MCF 10A (cell line): ENCODE data around the gene AGPAT4. TPM values are rescaled to one million over a fixed set of nuclear protein-coding genes. Genes with fewer than 3 reads are reported as not detected.

Experiments
- BruUV-seq: library from RNA; stranded (reverse); fragments of 400-500 nt; replicated peaks from 2 replicates; lab custom pipeline; 2021; lab: Mats Ljungman, UMichigan
- CTCF ChIA-PET: fragments of 300-600 bp; sonication (Branson Sonifier 250); formaldehyde crosslinking; extraction: SDS; loops from one replicate; lab custom pipeline; 2021; ENCODE audit warnings: antibody characterized with exemption, inconsistent platforms; lab: Yijun Ruan, JAX
- POLR2A ChIA-PET: fragments of 300-600, 350-650 bp; sonication (Branson Sonifier 250); formaldehyde crosslinking; extraction: SDS; loops from one replicate; lab custom pipeline; 2020; ENCODE audit warnings: antibody characterized with exemption, inconsistent platforms; lab: Yijun Ruan, JAX
- DNase-seq: peaks from one replicate; pipeline ENCODE4 v3.0.0-alpha.2; 2018; ENCODE audit not compliant: unreplicated experiment
- H3K27ac Mint-ChIP-seq: one replicate; pipeline ENCODE4 v1.8.0; 2022; ENCODE audit warnings: mild to moderate bottlenecking, low read depth, mixed read lengths; ENCODE audit not compliant: unreplicated experiment
- H3K27me3 Mint-ChIP-seq: one replicate; pipeline ENCODE4 v1.8.0; 2022; ENCODE audit warnings: mixed read lengths; ENCODE audit not compliant: insufficient read depth, unreplicated experiment
- H3K36me3 Mint-ChIP-seq: one replicate; pipeline ENCODE4 v1.8.0; 2022; ENCODE audit warnings: mild to moderate bottlenecking, moderate library complexity, mixed read lengths; ENCODE audit not compliant: insufficient read depth, unreplicated experiment
- H3K4me1 Mint-ChIP-seq: one replicate; pipeline ENCODE4 v1.8.0; 2022; ENCODE audit warnings: mixed read lengths; ENCODE audit not compliant: insufficient read depth, unreplicated experiment
- H3K4me3 Mint-ChIP-seq: one replicate; pipeline ENCODE4 v1.8.0; 2022; ENCODE audit warnings: mild to moderate bottlenecking, moderate library complexity, mixed read lengths; ENCODE audit not compliant: unreplicated experiment
- H3K9me3 Mint-ChIP-seq: one replicate; pipeline ENCODE4 v1.8.0; 2022; ENCODE audit warnings: mixed read lengths; ENCODE audit not compliant: unreplicated experiment
- intact Hi-C: fragments of 100-400 bp; cut with micrococcal nuclease; formaldehyde crosslinking; loops from 2 replicates; pipeline ENCODE4 v1.14.1; 2022
- total RNA-seq: library from RNA; stranded (reverse); gene quantifications from 2 replicates; pipeline ENCODE4 v1.2.3, GENCODE V29; 2022
- TF ChIP-seq, protein P1 (sequence below): fragments of 200-600 bp; IDR thresholded peaks from one replicate; pipeline ENCODE4 v1.8.0; 2022; ENCODE audit warnings: antibody characterized with exemption, mild to moderate bottlenecking; ENCODE audit not compliant: unreplicated experiment

Gene AGPAT4
- total RNA-seq, 1 experiment from 2014 or later: 5.6 TPM

DNA sequence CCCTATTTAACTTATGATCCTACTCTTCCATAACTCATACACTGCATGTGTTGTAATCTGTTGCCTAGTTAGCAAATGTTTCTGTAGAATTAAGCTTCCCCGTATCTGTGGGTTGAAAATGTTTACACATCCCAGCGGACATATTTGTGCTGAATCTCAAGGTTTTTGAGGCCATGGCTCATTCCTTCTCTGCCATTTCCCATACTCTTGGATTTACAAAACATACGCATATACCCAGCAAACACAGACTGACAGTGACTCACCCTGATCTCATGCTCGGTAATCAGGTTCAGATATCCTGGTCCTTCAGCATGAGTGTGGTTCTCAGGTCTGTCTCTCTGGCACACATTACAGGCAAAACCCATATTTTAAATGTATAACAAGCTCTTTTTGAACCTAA is 58.7 kb downstream of the AGPAT4 start:
- Mint-ChIP-seq H3K27ac (peak overlapping the region; percentile 56), H3K9me3 (peaks cover 7% of the 10 kb centered on the region), H3K4me3 (no peak overlapping the region), H3K27me3 (no peaks in the 10 kb centered on the region), H3K36me3 (no peaks in the 10 kb centered on the region), H3K4me1 (peaks cover 6% of the 10 kb centered on the region)
- peak; percentile 47 for DNase-seq
- TF ChIP-seq, protein P1, sequence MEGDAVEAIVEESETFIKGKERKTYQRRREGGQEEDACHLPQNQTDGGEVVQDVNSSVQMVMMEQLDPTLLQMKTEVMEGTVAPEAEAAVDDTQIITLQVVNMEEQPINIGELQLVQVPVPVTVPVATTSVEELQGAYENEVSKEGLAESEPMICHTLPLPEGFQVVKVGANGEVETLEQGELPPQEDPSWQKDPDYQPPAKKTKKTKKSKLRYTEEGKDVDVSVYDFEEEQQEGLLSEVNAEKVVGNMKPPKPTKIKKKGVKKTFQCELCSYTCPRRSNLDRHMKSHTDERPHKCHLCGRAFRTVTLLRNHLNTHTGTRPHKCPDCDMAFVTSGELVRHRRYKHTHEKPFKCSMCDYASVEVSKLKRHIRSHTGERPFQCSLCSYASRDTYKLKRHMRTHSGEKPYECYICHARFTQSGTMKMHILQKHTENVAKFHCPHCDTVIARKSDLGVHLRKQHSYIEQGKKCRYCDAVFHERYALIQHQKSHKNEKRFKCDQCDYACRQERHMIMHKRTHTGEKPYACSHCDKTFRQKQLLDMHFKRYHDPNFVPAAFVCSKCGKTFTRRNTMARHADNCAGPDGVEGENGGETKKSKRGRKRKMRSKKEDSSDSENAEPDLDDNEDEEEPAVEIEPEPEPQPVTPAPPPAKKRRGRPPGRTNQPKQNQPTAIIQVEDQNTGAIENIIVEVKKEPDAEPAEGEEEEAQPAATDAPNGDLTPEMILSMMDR: no peak
- no TSS peak for BruUV-seq
- intact Hi-C loops: no loop called here
- CTCF ChIA-PET: interaction anchor here (0.8 kb wide), 1 partner anchor 17 kb away, joined by 4 read pairs; no protein-coding TSS in a partner anchor
- POLR2A ChIA-PET: interaction anchor here (0.5 to 1.1 kb wide), 2 partner anchors 14 to 90 kb away, joined by 3 read pairs; no protein-coding TSS in a partner anchor

DNA sequence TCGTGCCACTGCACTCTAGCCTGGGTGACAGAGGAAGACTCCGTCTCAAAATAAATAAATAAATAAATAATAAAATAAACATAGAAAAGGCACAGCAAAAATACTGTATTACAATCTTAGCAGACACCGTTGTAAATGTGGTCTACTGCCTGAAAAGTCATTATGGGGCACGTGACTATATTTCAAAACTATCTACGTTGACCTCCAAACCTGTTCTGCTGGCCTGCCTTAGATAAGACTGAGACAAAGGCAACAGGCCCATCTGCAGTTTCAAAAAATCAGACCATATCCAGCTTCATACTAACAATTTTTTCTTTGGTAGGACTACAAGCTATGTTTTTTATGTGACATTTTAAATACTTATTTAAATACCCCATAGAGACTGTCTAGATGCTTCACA is 59.1 kb downstream of the AGPAT4 start:
- POLR2A ChIA-PET: interaction anchor here (1.1 kb wide), 1 partner anchor 14 kb away, joined by 3 read pairs; no protein-coding TSS in a partner anchor
- BruUV-seq: no TSS peak
- CTCF ChIA-PET: interaction anchor here (0.8 kb wide), 1 partner anchor 17 kb away, joined by 4 read pairs; no protein-coding TSS in a partner anchor
- Mint-ChIP-seq H3K4me3 (no peak overlapping the region), H3K36me3 (no peaks in the 10 kb centered on the region), H3K9me3 (peaks cover 8% of the 10 kb centered on the region), H3K4me1 (peaks cover 6% of the 10 kb centered on the region), H3K27ac (peak overlapping the region; percentile 56), H3K27me3 (no peaks in the 10 kb centered on the region)
- DNase-seq: no peak
- TF ChIP-seq, protein P1: no peak
- intact Hi-C loops: no loop called here

DNA sequence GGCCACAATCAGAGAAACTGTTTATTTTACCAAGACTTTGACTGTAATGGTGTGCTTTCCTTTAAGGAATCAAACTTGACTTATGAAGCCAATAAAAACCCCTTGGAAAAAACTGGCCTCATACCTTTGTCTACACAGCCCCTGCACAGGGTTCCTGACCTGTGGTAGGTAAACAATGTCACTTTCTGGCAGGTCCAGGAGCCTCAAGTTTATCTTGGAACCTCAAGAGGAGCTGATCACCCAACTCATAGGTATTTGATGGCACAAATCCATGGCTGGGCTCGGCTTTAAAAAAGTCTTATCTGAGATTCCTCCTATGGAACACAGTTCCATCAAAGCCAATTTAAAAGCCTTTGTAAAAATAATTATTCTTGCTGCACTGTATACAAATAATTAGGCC is 61.0 kb downstream of the AGPAT4 start:
- CTCF ChIA-PET: no interaction called here
- no peak for DNase-seq
- Mint-ChIP-seq H3K27me3 (no peaks in the 10 kb centered on the region), H3K9me3 (peaks cover 14% of the 10 kb centered on the region), H3K4me1 (peaks cover 6% of the 10 kb centered on the region), H3K27ac (no peak overlapping the region), H3K4me3 (no peak overlapping the region), H3K36me3 (no peaks in the 10 kb centered on the region)
- BruUV-seq: no TSS peak
- intact Hi-C loops: no loop called here
- TF ChIP-seq, protein P1: no peak
- POLR2A ChIA-PET: no interaction called here

DNA sequence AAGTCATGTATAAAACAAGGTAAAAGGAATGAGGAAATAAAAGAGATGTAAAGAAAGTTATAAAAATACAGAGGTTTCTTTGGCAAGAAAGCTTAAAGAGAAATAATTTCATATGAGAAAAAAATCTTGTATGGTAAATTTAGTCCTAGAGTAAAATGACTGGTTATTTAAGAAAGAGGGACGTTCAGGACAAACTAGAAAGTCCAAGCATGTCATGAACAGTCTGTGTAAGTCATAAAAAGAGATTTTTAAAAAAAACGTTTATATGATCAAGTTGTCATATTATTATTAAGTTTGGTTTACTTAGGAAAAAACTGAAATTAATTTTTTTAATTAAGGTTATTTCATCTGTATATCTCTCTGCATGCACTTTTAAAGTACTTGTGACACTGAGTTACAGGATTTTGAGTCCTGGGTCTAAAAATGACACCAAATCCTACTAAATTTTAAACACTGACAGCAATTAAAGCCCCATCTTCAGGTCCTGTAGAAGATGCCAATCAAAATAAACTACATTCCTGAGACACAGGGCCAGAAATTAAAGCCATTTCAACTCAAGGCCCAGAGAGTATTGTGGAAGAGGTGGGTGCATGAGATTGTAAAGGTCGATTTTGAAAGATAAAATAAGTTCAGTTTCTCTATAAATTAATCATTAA is 62.4 kb downstream of the AGPAT4 start:
- no peaks in the 10 kb centered on the region for H3K36me3 Mint-ChIP-seq
- TF ChIP-seq, protein P1: no peak
- POLR2A ChIA-PET: no interaction called here
- H3K9me3 Mint-ChIP-seq: peaks cover 14% of the 10 kb centered on the region
- DNase-seq: no peak
- no peak overlapping the region for H3K4me3 Mint-ChIP-seq
- BruUV-seq: no TSS peak
- no peak overlapping the region for H3K27ac Mint-ChIP-seq
- CTCF ChIA-PET: interaction anchor here (0.6 to 0.8 kb wide), 2 partner anchors 93 to 479 kb away, joined by 3 read pairs; no protein-coding TSS in a partner anchor
- intact Hi-C loops: no loop called here
- H3K4me1 Mint-ChIP-seq: peaks cover 6% of the 10 kb centered on the region
- H3K27me3 Mint-ChIP-seq: no peaks in the 10 kb centered on the region
